GM23338 (cell line): ENCODE data around the gene STPG1.

Source experiments
- CTCF ChIP-seq, 2 experiments: fragments of 200-600 bp in 1 of 2; sonication (generic) in 1 of 2; conservative IDR thresholded peaks; 2 replicates each; pipeline versions ENCODE4 v1.5.1 to v1.6.1; 2016 to 2017; ENCODE audit warnings: antibody characterized with exemption in 2 of 2, low read depth in 2 of 2, mild to moderate bottlenecking in 2 of 2, moderate library complexity in 1 of 2
- ETS1 ChIP-seq: IDR thresholded peaks from 2 replicates; pipeline ENCODE4 v1.6.1; 2016; ENCODE audit warnings: antibody characterized with exemption
- EZH2 ChIP-seq: fragments of 200-600 bp; sonication (generic); IDR thresholded peaks from one replicate; pipeline ENCODE4 v1.8.0; 2017; ENCODE audit warnings: antibody characterized with exemption, mild to moderate bottlenecking, low read depth; ENCODE audit not compliant: unreplicated experiment
- EZH2phosphoT487 ChIP-seq: fragments of 200-600 bp; sonication (generic); IDR thresholded peaks from one replicate; pipeline ENCODE4 v1.8.1; 2018; ENCODE audit warnings: antibody characterized with exemption; ENCODE audit not compliant: unreplicated experiment
- POLR2AphosphoS5 ChIP-seq: IDR thresholded peaks from 2 replicates; pipeline ENCODE4 v1.6.1; 2016; ENCODE audit warnings: antibody characterized with exemption, low read depth
- REST ChIP-seq: IDR thresholded peaks from one replicate; pipeline ENCODE4 v1.6.1; 2018; ENCODE audit warnings: antibody characterized with exemption; ENCODE audit not compliant: unreplicated experiment

- TF ChIP-seq REST (no peak), CTCF (conservative IDR thresholded peaks at IDR 0.05; ENCODE audit: low read depth in 2 of 2) (no peak), POLR2AphosphoS5 (no peak), EZH2 (no peak), EZH2phosphoT487 (no peak), ETS1 (no peak)
Measured at GRCh38 chr1:24442764-24443163, 29.2 kb upstream of the STPG1 start.
